ENCODE measurements around the gene DDN.

Gene DDN

GRCh38 chr12:48981757-48982157 is 17.4 kb downstream of the DDN start:
- no peak for DNase-seq (ENCODE audit: low spot score)

GRCh38 chr12:48980953-48981756 is 18.0 kb downstream of the DDN start:
- peak; percentile 60 for DNase-seq (ENCODE audit: low spot score)

- DNase-seq (ENCODE audit: low spot score), result peak; percentile 69
These were observed 18.7 kb downstream of the DDN start for GRCh38 chr12:48980389-48980952.

- DNase-seq (ENCODE audit: low spot score), result no peak
These were observed 19.4 kb downstream of the DDN start for GRCh38 chr12:48979602-48980388.

GRCh38 chr12:48978741-48979601 is 20.2 kb downstream of the DDN start:
- DNase-seq (ENCODE audit: low spot score), result no peak

- DNase-seq (ENCODE audit: low spot score), result peak; percentile 50
These were observed 20.9 kb downstream of the DDN start, which contains the start of gene WNT1 for GRCh38 chr12:48978291-48978740. Gene WNT1 (plus strand): TSS chr12:48978322. CDS start chr12:48978651, 329 bp downstream.

- DNase-seq (ENCODE audit: low spot score), result peak; percentile 92
These were observed 21.6 kb downstream of the DDN start for GRCh38 chr12:48977290-48978281.

- DNase-seq (ENCODE audit: low spot score), result peak; percentile 70
These were observed 25.1 kb downstream of the DDN start for GRCh38 chr12:48973941-48974673.

GRCh38 chr12:48973531-48973930 is 25.6 kb downstream of the DDN start:
- DNase-seq (ENCODE audit: low spot score), result no peak

GRCh38 chr12:48972952-48973483 is 26.2 kb downstream of the DDN start:
- DNase-seq (ENCODE audit: low spot score), result no peak

- DNase-seq (ENCODE audit: low spot score), result no peak
These were observed 26.8 kb downstream of the DDN start for GRCh38 chr12:48972213-48972951.

GRCh38 chr12:48970702-48971334 is 28.4 kb downstream of the DDN start:
- no peak for DNase-seq (ENCODE audit: low spot score)

GRCh38 chr12:48969833-48970701 is 29.1 kb downstream of the DDN start:
- peak; percentile 61 for DNase-seq (ENCODE audit: low spot score)

- DNase-seq (ENCODE audit: low spot score), result no peak
These were observed 29.9 kb downstream of the DDN start for GRCh38 chr12:48969160-48969771.

GRCh38 chr12:48968467-48968866 is 30.7 kb downstream of the DDN start:
- no peak for DNase-seq (ENCODE audit: low spot score)

- no peak for DNase-seq (ENCODE audit: low spot score)
These were observed 31.2 kb downstream of the DDN start for GRCh38 chr12:48967991-48968390.

Measured in D341Med (cell line).